Measurements from ENCODE around the gene BDKRB1.

Gene BDKRB1

DNA sequence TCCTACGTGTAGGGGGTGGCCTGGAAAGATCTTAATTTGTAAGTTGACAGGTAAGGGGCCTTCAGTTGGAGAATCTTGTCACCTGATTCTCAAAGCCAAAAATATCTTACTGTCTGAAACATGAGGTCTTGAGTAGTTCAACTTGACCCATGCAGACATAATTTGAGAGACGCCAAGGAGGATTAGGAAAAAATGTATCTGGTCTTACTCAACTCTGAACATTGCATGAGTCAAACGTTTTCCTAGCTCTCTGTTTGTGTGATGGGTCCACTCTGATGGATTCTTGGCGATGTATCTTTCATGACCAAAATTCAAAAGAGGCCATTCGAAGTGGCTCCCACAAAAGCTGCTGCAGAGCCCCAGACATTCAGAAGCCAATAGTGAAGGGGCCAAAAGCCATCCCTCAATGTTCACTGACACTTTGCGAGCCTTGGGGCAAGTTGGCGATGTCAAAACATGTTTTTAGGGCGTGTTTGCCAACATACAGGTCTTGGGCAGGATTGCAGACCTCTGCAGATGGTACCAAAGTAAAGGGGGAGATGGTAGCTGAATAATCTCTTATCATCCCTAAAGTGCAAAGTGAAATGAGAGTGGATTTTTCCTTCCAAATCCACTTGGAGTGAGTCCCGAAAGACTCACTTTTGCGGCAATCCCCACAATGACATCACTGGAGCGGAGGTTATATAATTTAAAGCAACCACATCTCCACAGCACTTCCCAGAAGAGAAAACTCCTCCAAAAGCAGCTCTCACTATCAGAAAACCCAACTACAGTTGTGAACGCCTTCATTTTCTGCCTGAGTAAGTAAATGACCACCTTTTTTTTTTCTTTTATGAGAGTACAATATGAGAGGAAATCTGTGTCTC, at the start of gene BDKRB1:
Gene BDKRB1, plus strand, starts transcription at position 710 of the 866 bp plus-strand sequence. CDS start 7,473 bp downstream, outside the sequence.
- DNase-seq (ENCODE audit: low spot score in 2 of 2), result no peak
- Mint-ChIP-seq H3K9me3 (no peaks in the 10 kb centered on the region), H3K4me1 (no peaks in the 10 kb centered on the region), H3K27me3 (peaks cover 18% of the 10 kb centered on the region), H3K4me3 (no peak within 1 kb of the TSS), H3K27ac (no peak within 1 kb of the TSS), H3K36me3 (no peaks in the 10 kb centered on the region)
- no peak for ATAC-seq (ENCODE audit: low read depth)

- Mint-ChIP-seq H3K27me3 (peaks cover 13% of the 10 kb centered on the region), H3K4me3 (no peak overlapping the region), H3K4me1 (no peaks in the 10 kb centered on the region), H3K27ac (no peak overlapping the region), H3K9me3 (peaks cover 2% of the 10 kb centered on the region), H3K36me3 (no peaks in the 10 kb centered on the region)
- ATAC-seq (ENCODE audit: low read depth) (no peak), DNase-seq (ENCODE audit: low spot score in 2 of 2) (no peak)
These were observed 49.5 kb upstream of the BDKRB1 start for GRCh38 chr14:96206461-96206860.

DNA sequence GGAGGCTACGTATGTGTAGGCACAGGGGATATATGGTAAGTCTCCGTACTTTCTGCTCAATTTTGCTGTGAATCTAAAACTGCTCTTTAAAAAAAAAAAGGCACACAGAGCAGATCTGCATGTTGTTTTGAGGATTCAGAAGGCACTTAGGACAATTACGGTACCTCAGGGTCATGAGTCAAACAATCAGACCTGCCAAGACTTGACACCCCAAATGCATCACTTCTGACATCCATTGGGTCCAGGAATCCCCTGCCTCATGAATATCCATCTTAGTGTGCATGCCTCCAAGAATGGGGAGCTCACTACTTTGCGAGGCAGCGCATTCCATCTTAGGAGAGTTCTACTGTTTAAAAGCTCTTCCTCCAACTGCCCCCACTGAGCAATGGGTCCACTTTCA, 48.3 kb upstream of the BDKRB1 start:
- H3K4me1 Mint-ChIP-seq, result no peaks in the 10 kb centered on the region
- no peak overlapping the region for H3K4me3 Mint-ChIP-seq
- H3K27me3 Mint-ChIP-seq, result peaks cover 10% of the 10 kb centered on the region
- DNase-seq (ENCODE audit: low spot score in 2 of 2), result no peak
- H3K9me3 Mint-ChIP-seq, result peaks cover 5% of the 10 kb centered on the region
- ATAC-seq (ENCODE audit: low read depth), result no peak
- no peak overlapping the region for H3K27ac Mint-ChIP-seq
- H3K36me3 Mint-ChIP-seq, result no peaks in the 10 kb centered on the region

DNA sequence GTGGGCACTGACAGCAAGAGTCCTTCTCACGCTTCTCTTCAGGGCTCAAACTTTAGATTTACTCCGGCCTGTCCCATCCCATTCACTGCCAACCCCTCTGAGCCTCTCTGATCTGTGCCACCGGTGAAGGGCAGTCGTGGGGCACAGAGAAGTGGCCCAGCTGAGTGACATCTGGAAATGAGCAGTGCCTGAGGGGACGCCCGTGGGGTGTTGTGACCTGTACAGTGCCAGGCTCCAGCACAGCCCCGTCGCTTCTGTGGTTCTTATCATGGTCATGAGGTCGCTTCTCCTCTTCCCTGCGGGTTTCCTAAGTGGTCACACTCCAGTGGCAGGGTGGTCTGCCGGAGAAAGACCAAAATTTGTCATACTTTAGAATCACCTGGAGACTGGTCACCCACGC, 47.3 kb upstream of the BDKRB1 start:
- Mint-ChIP-seq H3K4me3 (no peak overlapping the region), H3K27me3 (peaks cover 8% of the 10 kb centered on the region), H3K9me3 (peaks cover 5% of the 10 kb centered on the region), H3K4me1 (no peaks in the 10 kb centered on the region), H3K36me3 (no peaks in the 10 kb centered on the region), H3K27ac (no peak overlapping the region)
- no peak for DNase-seq (ENCODE audit: low spot score in 2 of 2)
- no peak for ATAC-seq (ENCODE audit: low read depth)

DNA sequence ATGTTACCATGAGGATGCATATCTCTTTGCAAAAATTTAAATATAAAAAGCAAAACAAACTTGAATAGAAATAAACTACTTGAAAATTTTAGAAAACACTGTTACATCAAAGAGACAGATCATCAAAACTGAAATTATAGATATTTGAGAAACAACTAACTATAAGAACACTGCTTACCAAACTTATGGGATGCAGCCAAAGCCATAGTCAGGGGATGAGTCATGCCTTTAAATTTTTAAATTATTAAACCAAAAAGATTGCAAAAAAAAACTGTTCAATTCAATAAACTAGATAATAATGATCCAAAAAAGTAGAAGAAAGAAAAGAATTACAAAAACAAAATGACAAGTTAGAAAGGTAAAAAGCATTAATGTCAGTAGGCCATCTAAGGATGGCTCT, 43.9 kb upstream of the BDKRB1 start:
- DNase-seq (ENCODE audit: low spot score in 2 of 2), result no peak
- Mint-ChIP-seq H3K36me3 (no peaks in the 10 kb centered on the region), H3K27me3 (peaks cover 11% of the 10 kb centered on the region), H3K9me3 (peaks cover 5% of the 10 kb centered on the region), H3K4me3 (no peak overlapping the region), H3K27ac (no peak overlapping the region), H3K4me1 (no peaks in the 10 kb centered on the region)
- ATAC-seq (ENCODE audit: low read depth), result no peak

DNA sequence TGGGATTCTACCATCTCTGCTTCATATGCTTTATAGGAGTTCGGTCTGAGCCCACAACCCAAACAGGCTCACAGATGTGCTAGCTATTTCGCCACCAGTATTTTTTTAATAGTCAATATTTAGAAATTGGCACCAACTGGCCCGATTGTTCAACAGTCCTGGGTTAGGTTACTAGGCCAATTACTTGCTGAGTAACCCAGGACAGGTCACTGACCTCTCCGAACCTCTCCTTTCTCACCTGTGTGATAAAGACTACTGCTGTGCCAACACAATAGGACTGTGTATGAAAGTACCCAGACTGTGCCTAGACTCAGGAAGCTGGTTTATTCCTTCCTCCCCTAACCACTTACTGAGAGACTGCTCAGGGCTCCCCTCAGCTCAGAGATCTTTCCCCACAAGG, 43.1 kb upstream of the BDKRB1 start:
- no peak for ATAC-seq (ENCODE audit: low read depth)
- H3K27ac Mint-ChIP-seq, result no peak overlapping the region
- H3K27me3 Mint-ChIP-seq, result peaks cover 9% of the 10 kb centered on the region

GRCh38 chr14:96213871-96214465, 42.0 kb upstream of the BDKRB1 start:
- Mint-ChIP-seq H3K27ac (no peak overlapping the region), H3K36me3 (no peaks in the 10 kb centered on the region), H3K4me1 (no peaks in the 10 kb centered on the region), H3K4me3 (no peak overlapping the region), H3K9me3 (peaks cover 5% of the 10 kb centered on the region), H3K27me3 (peaks cover 8% of the 10 kb centered on the region)
- ATAC-seq (ENCODE audit: low read depth) (no peak), DNase-seq (ENCODE audit: low spot score in 2 of 2) (no peak)

More for the DNA sequence above, 43.1 kb upstream of the BDKRB1 start:
- no peak for DNase-seq (ENCODE audit: low spot score in 2 of 2)
- Mint-ChIP-seq H3K4me3 (no peak overlapping the region), H3K9me3 (peaks cover 5% of the 10 kb centered on the region), H3K4me1 (no peaks in the 10 kb centered on the region), H3K36me3 (no peaks in the 10 kb centered on the region)

DNA sequence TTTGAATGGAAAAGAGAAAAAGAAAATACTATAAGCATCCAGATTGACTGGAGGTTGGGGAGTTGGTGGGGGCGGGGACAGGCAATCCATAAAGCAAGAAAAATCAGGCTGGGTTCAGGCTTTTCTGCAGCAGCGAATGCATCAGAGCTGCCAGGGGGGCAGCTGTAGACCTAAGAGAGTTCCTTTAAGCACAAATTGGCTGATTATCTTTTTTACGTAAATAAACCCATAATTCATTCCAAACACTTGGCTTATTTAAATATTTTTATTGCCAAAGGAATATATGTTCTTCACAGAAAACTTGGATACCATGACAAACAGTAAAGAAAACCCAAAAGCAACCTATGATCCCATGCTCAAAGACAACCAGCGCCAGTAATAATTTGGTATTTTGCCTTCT, 41.2 kb upstream of the BDKRB1 start:
- no peak for ATAC-seq (ENCODE audit: low read depth)
- no peak overlapping the region for H3K4me3 Mint-ChIP-seq
- peaks cover 6% of the 10 kb centered on the region for H3K27me3 Mint-ChIP-seq
- DNase-seq (ENCODE audit: low spot score in 2 of 2), result no peak
- H3K27ac Mint-ChIP-seq, result no peak overlapping the region
- H3K4me1 Mint-ChIP-seq, result no peaks in the 10 kb centered on the region
- H3K36me3 Mint-ChIP-seq, result no peaks in the 10 kb centered on the region
- peaks cover 5% of the 10 kb centered on the region for H3K9me3 Mint-ChIP-seq

DNA sequence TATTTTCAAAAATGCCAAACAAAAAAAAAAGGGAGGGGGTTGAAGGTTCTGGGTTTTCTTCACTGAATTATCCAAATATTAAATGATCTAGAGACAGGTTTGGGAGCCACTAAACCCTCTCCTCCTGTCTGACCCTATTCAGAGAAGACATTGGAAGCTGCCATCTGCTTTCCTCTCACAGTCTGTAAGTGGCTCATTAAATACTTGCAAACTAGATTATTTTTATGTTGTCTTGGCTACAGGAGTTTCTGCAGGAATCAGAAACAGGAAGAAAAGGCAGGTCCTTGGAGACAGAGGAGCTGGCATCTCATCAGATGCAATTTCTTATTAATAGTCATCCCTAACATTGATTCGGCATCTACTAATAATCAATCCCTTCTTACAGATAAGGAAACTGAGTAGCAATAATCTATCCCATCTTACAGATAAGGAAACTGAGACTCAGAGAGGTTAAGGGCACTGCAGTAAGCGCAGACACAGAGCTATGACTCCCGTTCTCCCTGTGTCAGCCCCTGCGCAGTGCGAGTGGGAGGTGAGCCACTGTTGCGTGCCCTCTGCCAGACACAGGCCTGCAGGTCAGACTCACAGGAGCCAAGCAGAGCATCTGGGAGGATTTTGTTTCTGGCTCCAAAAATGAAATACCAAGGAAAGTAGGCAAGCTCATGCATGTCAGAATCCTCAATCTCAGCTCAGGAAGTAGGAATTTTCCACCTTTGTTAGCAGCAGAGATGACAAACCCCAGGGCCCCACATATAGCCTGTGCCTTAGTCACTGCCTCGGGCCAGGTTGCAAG, 40.4 kb upstream of the BDKRB1 start:
- H3K36me3 Mint-ChIP-seq, result no peaks in the 10 kb centered on the region
- no peak overlapping the region for H3K27ac Mint-ChIP-seq
- ATAC-seq (ENCODE audit: low read depth) (no peak), DNase-seq (ENCODE audit: low spot score in 2 of 2) (no peak)
- peaks cover 8% of the 10 kb centered on the region for H3K27me3 Mint-ChIP-seq
- H3K4me1 Mint-ChIP-seq, result no peaks in the 10 kb centered on the region
- peaks cover 5% of the 10 kb centered on the region for H3K9me3 Mint-ChIP-seq
- H3K4me3 Mint-ChIP-seq, result no peak overlapping the region

DNA sequence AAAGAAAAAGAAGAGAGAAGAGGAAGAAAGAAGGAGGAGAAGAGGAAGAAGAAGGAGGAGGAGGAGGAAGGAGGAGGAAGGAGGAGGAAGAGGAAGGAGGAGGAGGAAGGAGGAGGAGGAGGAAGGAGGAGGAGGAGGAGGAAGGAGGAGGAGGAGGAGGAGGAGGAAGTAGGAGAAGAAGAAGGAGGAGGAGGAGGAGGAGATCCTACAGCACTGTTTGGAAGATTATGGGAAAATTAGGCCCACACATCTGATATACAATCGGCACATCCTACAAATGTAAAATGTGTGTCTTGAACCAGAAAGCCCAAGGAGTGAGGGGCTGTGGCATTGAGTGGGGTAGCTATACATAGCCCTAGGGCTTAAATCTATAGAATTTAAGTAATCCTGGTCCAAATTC, 39.4 kb upstream of the BDKRB1 start:
- Mint-ChIP-seq H3K36me3 (no peaks in the 10 kb centered on the region), H3K27me3 (peaks cover 13% of the 10 kb centered on the region), H3K4me1 (no peaks in the 10 kb centered on the region), H3K27ac (no peak overlapping the region), H3K9me3 (peaks cover 3% of the 10 kb centered on the region), H3K4me3 (no peak overlapping the region)
- DNase-seq (ENCODE audit: low spot score in 2 of 2) (no peak), ATAC-seq (ENCODE audit: low read depth) (no peak)

DNA sequence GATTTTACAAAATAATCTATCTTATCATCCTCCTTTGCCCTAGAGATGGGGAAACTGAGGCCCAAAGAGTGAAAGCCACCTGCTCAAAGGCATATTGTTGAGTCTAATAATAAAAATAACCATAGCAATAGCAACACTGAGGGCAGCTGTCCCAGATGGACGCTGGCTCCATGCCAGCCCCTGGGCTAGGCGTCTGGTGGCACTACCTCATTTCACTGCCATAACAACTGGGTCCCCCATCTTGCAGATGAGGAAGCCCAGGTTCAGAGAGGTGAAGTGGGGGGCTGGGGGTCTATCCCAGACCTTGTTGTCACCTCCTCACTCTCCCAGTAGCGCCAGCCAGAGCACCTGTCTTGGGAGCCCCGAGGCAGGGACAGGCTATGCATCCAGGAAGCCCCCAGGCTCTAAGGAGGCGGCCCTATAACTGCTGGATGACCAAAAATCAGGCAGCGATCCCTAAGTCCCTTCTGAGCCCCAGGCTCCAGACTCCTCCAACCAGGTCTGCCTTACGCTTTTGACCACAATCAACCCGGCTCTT, 38.6 kb upstream of the BDKRB1 start:
- H3K9me3 Mint-ChIP-seq, result peaks cover under 1% of the 10 kb centered on the region
- DNase-seq (ENCODE audit: low spot score in 2 of 2) (no peak), ATAC-seq (ENCODE audit: low read depth) (no peak)
- no peak overlapping the region for H3K27ac Mint-ChIP-seq
- H3K4me1 Mint-ChIP-seq, result no peaks in the 10 kb centered on the region
- H3K36me3 Mint-ChIP-seq, result no peaks in the 10 kb centered on the region
- H3K4me3 Mint-ChIP-seq, result no peak overlapping the region
- peaks cover 13% of the 10 kb centered on the region for H3K27me3 Mint-ChIP-seq

DNA sequence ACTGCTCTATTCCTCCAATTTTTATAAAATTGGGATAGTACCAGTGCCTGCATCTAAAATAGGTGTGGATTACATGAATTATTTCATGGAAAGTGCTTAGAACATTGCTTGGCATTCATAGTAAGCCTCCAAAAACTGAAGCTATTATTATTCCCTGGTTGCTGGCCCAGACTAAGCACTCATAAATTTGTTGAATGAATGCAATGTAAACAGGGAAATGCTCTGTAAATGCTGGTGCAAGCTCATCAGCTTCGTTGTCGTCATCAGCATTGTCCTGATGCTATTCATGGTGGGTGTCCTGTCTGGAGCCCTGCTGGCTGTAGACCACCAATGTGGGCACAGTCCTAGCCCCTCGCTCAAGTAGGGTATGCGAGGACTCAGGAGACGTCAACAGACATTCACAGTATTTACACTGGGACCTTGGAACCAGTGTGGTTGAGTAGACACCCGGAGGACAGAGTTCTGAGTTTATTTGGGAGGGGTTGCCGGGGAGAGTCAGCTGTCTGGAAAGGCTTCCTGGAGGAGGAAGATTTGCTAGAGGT, 34.8 kb upstream of the BDKRB1 start:
- Mint-ChIP-seq H3K36me3 (no peaks in the 10 kb centered on the region), H3K4me1 (no peaks in the 10 kb centered on the region), H3K27me3 (peaks cover 15% of the 10 kb centered on the region), H3K27ac (no peak overlapping the region), H3K9me3 (no peaks in the 10 kb centered on the region), H3K4me3 (no peak overlapping the region)
- ATAC-seq (ENCODE audit: low read depth) (no peak), DNase-seq (ENCODE audit: low spot score in 2 of 2) (no peak)

- DNase-seq (ENCODE audit: low spot score in 2 of 2) (no peak), ATAC-seq (ENCODE audit: low read depth) (no peak)
- H3K36me3 Mint-ChIP-seq, result no peaks in the 10 kb centered on the region
- H3K27me3 Mint-ChIP-seq, result peaks cover 15% of the 10 kb centered on the region
- no peaks in the 10 kb centered on the region for H3K9me3 Mint-ChIP-seq
- H3K4me1 Mint-ChIP-seq, result no peaks in the 10 kb centered on the region
- no peak overlapping the region for H3K27ac Mint-ChIP-seq
- H3K4me3 Mint-ChIP-seq, result no peak overlapping the region
These were observed 34.2 kb upstream of the BDKRB1 start for GRCh38 chr14:96221841-96222240.

Measured in memory B cell (primary cell).